Fibroblast of lung (primary cell): ENCODE measurements around the gene CMTR1.

ENCODE experiments used
- CTCF ChIP-seq, 2 donors: IDR thresholded peaks in 1 of 2; conservative IDR thresholded peaks in 1 of 2; 1 replicate in 1 of 2; 2 replicates in 1 of 2; pipeline ENCODE4 v1.5.1; 2011 to 2012; ENCODE audit warnings: low read length in 2 of 2, control low read depth in 1 of 2, inconsistent platforms in 1 of 2, low read depth in 1 of 2, mild to moderate bottlenecking in 1 of 2
- EZH2 ChIP-seq: IDR thresholded peaks from 2 replicates; pipeline ENCODE4 v1.5.1; 2012; ENCODE audit warnings: low read length, control low read depth, mild to moderate bottlenecking; ENCODE audit errors: missing control alignments

DNA sequence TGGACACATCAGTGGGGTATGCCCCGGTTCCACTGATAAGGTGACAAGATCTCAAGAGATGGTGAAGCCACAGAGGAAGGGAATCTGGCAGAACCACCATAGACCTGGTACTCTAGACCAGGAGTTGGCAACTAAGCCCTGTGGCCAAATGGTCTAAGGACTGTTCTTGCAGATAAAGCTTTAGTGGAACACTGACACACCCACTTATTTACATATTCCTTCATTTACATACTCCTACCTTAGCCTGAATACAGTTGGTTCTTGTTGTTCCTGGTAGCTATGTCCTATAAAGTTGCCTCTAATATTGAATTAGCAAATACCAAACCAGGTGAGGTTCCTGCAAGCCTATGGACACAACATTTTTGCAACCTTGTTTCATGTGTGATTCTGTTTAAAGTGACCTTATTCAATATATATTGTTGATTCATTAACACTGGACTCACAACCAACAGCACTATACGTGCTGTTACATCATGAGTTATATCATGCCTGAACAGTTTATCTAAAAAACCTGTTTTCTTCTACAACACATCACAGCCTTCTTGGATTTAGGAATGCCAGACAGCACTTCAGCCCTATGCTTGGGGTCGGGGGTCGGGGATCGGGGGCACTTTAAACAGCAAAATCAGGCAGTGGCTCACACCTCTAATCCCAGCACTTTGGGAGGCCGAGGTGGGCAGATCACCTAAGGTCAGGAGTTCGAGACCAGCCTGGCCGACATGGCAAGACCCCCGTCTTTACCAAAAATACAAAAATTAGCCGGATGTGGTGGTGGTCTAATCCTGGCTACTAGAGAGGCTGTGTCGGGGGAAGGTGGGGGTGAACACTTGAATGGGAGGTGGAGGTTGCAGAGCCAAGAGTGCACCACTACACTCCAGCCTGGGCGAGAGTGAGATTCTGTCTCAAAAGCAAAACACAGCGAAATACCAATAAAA, 64.2 kb downstream of the CMTR1 start:
- TF ChIP-seq CTCF (conservative IDR thresholded peaks at IDR 0.05 in 1 of 2, IDR thresholded peaks at IDR 0.05 in 1 of 2; ENCODE audit: low read depth in 1 of 2, low read length in 2 of 2) (no peak), EZH2 (no peak)
